Measurements from ENCODE around the gene MRPS26.
A peak's percentile ranks its signal among the peaks of the same experiment; 100 is the strongest.
"Not testable (repeated sequence)": the region's sequence is repeated elsewhere in the genome, so short reads cannot be mapped to it uniquely, and the experiment has no call there.

The MRPS26 gene

GRCh38 chr20:3043322-3043721 is 2.5 kb upstream of the MRPS26 start, which contains the start of gene GNRH2:
GNRH2 (plus strand) TSS chr20:3043622; CDS start chr20:3044415, 793 bp downstream.
- no peak for FAIRE-seq

GRCh38 chr20:3044336-3044965 is 1.4 kb upstream of the MRPS26 start:
- no peak for FAIRE-seq

- FAIRE-seq: peak; percentile 96
These were observed 623 bp upstream of the MRPS26 start for GRCh38 chr20:3045042-3045815.

- no peak for FAIRE-seq
These were observed 1.0 kb downstream of the MRPS26 start for GRCh38 chr20:3046677-3047462.

GRCh38 chr20:3047486-3048419 is 1.9 kb downstream of the MRPS26 start:
- FAIRE-seq: no peak

GRCh38 chr20:3051385-3052019 is 5.7 kb downstream of the MRPS26 start:
- FAIRE-seq: no peak

GRCh38 chr20:3059489-3059888 is 13.6 kb downstream of the MRPS26 start:
- FAIRE-seq: no peak

- not testable (repeated sequence) for FAIRE-seq
These were observed 18.3 kb downstream of the MRPS26 start for GRCh38 chr20:3064119-3064518.

- FAIRE-seq: no peak
These were observed 21.5 kb downstream of the MRPS26 start for GRCh38 chr20:3067139-3068014.

GRCh38 chr20:3068075-3068474 is 22.2 kb downstream of the MRPS26 start:
- FAIRE-seq: no peak

- no peak for FAIRE-seq
These were observed 23.4 kb downstream of the MRPS26 start for GRCh38 chr20:3068986-3069900.

- no peak for FAIRE-seq
These were observed 24.9 kb downstream of the MRPS26 start for GRCh38 chr20:3070725-3071124.

- FAIRE-seq: no peak
These were observed 25.4 kb downstream of the MRPS26 start for GRCh38 chr20:3071266-3071609.

- no peak for FAIRE-seq
These were observed 26.0 kb downstream of the MRPS26 start, which contains the start of gene OXT for GRCh38 chr20:3071610-3072529. OXT (plus strand) TSS chr20:3071620; CDS start chr20:3071656, 36 bp downstream.

- FAIRE-seq: no peak
These were observed 26.8 kb downstream of the MRPS26 start for GRCh38 chr20:3072530-3073250.

- not testable (repeated sequence) for FAIRE-seq
These were observed 27.4 kb downstream of the MRPS26 start for GRCh38 chr20:3073251-3073643.

GRCh38 chr20:3074812-3075211 is 29.0 kb downstream of the MRPS26 start:
- FAIRE-seq: no peak

GRCh38 chr20:3075315-3075714 is 29.5 kb downstream of the MRPS26 start:
- FAIRE-seq: not testable (repeated sequence)

All from A204.1 (cell line).